Fibroblast of the conjunctiva (primary cell): Measurements from ENCODE around the gene NPY2R.

Source experiments
- DNase-seq: peaks from one replicate; pipeline ENCODE4 v3.0.0-alpha.2; 2010; ENCODE audit warnings: low read depth

Gene NPY2R

GRCh38 chr4:155249016-155249566 lies 40.7 kb downstream of the NPY2R start:
- no peak for DNase-seq

- no peak for DNase-seq
These were observed 43.9 kb downstream of the NPY2R start for GRCh38 chr4:155252327-155252726.

GRCh38 chr4:155263480-155263879 lies 55.0 kb downstream of the NPY2R start:
- no peak for DNase-seq

- no peak for DNase-seq
These were observed 56.7 kb downstream of the NPY2R start for GRCh38 chr4:155265113-155265512.
